Measurements from ENCODE around the gene SHB.

Gene SHB

DNA sequence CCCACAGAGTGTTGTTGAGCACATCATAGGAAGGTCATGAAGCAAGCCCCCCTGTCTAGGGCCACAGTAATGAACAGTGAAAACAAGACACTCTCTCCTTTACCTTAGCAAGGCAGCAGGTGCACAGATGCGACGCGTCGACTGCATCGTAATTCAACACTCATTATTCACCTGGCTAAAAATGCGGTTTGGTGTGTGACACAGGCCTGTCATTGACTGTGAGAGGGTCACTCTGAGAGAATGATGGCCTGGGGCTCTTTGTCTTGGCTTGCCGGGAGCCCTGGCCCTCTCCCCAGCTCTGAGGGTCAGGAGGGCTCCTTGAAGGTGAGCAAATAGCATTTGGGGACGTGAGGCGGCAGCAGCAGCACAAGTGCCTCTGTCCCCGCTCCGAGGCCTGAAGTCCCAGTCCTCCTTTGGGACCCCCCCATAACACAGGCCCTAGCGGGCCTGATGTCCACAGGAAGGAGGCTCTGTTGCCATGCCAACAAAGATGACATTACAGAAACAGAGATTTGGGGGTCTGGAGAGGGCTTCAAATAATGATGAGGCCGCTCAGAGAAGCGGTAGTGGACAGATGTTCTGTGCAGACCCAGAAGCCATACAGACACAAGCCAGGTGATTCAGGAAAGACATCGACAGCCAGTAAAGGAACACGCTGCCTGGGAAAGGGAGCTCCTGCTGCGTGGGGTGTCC is 46.7 kb downstream of the SHB start:
- DNase-seq, result peak; percentile 15 to 51

DNA sequence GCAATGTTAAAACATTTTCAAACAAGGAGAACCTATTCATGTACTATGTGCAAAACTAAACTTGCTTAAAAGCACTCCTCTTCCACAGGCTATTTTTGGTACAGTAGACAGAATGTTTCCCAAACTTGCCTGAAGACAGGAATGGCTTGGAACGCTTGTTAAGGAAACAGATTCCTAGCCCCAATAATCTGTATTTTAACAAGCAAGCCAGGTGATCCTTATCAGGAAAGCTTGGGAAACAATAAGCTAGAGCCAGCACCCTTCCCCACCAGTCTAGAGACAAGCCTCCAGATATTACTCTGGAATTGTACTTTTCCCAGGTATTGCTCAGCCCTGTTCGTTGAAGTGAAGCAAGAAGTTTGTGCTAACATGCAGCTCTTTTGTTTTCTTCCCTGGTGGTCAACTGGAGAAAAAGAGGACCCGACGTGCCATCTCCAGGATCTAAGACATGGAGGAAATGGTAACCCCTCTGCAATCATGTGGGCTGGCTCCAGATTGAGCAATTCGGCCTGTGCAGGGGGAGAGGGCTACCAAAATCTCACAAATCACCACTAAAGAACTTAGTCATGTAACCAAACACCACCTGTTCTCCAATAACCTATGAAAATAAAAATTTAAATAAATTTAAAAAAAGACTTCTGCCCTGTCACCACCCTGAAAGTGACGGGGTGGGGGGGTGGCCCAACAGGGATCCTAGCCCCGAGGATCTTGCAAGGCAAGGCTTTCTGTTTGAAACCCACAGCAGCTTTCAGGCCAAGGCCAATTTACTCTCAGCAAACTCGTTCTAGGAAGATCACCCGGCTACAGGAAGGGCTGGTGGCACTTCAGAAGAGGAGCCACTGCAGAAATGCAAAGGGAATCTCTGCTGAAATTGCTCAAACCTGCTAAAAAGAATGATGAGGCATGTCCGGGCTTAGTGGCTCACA is 48.6 kb downstream of the SHB start:
- no peak for DNase-seq

DNA sequence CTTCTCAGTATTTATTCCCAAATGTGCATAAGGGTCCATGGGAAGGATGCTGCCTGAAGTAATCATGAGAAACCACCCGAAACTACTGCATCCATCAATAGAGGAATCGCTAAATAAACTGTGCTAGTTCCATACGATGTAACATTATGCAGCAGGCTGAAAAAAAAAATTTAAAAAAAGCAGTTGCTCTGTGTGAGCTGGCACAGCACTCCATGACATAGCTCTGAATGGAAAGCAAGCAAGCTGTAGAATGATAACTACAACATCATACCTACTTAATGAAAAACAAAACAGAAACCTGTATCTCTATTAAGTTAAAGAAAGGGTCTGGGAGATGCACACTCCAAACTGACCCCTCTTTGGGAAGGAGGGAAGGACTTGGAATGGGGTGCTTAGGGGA is 49.3 kb downstream of the SHB start:
- no peak for DNase-seq

DNA sequence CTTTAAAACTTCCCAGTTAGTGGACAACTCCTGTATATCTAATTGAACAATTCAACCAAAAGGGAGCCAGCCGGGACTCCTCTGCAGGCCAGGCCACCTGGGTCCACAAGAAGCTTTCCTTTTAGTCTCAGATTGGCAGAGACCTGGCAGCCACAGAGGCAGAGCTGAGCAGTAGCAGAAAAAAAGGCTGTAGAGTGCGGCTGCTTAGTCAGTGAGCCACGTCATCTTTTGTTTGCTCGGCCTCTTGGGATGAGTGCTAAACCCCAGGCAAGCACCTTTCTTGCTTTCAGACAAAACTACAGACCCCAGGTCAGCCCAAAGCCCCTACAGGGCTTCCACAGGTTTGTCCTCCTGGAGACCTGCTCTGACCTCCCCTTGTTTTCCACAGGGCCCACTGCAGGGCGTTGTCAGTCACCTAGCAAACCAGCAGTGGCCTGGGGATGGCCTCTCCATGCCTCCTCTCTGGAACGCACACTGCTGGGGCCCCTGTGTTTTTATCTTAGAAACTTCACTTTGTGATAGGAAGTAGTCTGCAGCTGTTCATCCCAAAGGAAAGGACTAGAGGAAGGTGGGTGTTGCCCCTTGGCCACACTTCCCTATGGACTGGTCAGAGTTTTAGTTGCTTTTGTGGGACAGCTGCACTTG is 49.9 kb downstream of the SHB start:
- peak in 1 of 2 experiments; percentile 15 for DNase-seq

DNA sequence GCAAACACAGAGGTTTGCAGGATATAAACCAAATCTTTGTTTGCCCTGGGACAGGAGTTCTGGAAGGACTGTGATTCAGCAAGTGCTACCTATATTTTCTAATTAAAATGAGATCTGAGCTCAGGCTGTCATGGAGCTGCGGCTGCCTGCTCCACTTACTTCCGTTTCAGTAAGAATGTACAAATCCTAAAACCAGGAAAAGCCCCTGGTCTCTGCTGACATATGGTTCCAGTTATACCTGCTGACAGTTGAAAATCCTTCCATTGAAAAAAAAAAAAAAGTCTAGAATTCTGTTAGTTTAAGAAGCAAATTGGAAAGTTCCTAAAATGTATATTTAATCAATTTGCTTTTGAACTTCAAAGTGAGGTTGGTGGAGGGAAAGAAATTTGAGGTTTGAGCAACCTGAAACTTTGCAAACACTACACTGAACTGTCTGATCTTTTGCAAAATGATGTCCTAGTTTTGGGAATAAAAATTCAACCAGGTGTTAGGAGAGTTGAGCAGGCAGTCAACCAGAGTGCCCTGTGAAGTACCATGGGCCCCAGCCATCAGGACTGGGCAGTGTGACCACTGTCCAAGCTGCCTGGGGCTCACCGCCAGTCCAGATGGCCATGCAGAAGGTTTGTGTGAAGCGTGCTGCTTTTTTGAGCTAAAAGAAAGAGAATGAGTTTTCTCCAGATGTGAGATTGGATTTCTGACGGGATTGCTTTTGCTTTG is 50.6 kb downstream of the SHB start:
- no peak for DNase-seq

DNA sequence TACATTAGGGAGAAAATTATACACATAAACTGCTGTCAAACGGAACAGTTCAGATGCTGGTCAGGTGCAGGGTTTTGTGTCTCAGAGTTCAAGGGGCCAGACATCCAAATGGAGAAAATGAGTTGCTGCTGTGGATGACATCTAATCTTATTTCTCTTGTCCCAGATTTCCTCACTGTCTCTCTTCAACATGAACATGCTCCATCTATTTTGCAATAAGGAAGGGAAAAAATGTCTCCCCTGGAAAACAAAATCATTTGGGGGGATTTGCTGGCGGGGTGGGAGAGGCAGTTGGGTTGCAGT is 51.2 kb downstream of the SHB start:
- no peak for DNase-seq

DNA sequence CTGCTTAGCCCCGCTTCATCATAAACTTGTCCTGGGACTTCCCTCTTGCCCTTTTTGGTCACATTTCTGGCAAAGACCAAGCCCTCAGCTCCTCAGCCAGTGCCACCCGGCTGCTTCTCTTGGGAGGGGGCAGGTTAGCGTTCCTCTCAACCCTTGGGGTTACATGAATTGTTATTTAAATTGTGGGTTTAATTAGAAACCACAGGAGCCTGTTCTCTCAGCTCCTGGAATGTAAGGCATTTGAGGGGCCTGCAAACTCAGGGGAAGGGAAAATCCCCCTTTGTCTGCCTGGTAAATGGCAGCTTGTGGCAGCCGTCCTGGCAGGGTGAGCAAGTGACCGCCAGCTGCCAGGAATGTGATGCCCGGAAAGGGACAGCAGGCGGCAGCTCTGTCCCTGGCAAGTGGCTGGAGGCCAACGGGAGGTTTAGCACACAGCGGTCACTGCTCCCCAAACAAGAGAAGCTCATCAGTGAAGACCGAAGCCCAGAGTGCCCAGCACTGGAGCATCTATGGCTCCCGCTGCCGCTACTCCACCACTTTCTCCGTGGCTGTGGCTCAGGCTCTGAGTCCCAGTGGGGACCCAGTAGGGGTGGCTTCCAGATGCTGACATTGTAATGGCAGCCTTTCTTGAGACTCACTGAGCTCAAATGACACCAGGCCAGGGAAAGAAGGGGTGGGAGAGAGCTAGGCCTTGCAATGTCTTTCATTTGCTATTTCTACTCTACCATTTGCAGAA is 51.7 kb downstream of the SHB start:
- DNase-seq, result no peak

DNA sequence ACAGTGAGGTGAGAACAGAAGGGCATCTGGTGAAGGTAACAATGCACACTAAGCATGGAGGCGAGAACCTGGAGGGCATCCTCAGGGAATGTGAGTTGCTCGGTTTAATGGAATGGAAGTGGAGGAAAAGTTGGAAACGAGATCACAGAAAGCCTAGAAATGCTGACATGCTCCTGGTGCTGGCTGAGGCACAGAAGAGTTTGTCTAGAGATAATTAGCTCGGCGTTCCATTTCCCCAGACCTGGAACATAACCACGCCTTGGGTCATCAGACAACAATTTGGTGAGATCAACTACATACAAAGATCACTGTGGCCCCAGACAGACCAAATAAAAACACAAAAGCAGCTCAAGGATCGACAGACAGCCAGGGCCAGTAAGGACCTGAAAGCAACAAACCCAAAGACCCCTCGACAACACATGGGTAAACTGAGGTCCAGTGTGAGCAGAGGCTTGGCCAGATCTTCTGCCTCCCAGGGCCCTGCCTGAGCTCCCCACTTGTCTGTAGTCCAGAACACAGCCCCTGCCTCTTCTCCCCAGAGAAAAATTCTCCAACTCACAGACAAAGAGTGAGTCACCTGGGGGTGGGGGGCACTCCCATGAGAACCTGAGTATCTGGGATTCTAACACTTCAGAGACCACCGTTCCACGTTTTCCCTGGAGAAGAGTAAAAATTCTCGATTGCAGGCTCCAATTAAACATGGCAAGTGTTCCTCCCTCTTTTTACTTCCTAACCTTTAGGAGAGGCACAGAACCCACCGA is 52.5 kb downstream of the SHB start:
- no peak for DNase-seq

DNA sequence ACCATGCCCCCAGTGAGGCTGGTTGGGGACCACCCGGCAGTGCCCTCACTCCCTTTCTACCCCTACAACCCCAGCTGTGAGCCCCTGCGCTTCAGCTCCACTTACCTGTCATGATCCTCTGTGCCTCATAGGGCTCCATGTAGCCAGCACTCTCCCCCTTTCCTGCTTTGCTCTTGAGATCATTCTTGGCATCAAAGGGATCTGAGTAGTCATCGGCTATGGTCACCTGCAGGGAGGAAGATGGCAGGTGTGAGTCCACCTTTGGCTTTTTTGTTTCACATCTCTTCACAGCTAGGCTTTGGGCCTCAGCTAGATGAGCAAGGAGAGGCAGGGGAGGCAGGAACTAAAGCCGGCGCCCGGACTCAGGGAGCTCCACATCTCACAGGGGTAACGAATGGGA is 53.1 kb downstream of the SHB start:
- DNase-seq, result no peak

DNA sequence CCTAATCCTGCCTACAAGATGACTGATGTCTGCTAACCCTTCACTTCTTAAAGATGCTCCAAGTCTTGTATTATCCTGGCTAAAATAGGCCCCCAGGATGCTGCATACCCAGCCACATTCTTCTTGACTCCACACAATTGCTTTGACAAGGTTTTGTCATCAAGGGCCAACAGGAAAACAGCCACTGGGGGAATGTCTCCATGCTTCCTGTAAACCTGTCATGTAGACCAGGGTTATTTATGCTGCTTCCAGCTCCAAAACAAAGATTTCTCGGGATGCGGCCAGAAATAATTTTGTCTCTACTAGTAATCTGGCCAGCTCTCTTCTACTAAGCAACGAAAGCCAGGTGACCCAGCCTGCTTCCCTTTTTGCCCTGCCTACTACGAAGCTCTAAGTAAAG is 53.8 kb downstream of the SHB start:
- no peak for DNase-seq

DNA sequence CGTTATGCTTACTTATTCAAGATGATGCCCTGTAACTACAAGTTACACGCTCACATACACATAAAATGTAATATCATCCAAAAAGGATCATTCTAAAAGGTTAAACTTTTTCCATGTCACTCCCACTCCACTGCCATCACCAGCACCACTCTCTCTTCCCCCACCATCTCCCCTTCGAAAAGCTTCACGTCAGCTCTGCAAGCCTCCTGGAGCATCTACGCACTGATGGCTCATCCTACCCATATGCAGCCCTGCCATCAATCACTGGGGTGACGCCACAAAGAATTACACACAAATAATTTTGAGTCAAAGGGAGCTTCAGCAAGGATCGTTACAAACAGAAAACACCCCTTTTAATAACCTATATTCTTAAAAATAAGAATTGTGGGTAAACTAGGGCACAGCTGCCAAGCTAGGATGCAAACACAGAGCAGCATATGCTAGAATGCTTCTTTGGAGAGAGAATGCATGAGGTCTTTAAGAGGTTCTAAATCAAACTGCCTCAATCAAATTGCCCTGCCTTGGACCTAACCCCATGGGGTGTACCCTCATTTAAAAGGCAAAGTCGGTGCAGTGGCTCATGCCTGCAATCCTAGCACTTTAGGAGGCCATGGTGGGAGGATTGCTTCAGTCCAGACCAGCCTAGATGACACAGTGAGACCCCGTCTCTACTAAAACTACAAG is 56.1 kb downstream of the SHB start:
- no peak for DNase-seq

DNA sequence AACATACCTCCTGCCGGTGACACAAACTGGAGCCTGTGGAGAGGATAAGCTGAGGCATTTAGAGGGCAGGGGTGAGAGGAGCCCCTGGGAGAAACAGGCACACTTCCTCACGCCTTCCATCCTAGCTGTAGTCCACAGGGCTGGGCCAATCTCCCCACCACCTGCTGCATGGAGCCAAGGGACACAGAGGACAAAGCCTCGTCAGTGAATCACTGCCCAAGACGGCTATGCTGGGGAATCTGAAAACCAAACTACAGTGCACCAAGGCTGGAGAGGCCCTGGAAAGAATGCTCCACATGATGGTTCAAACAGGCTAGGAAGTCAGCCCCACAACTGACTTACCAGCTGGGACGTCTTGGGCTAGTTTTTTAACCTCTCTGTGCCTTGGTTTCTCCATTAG is 57.0 kb downstream of the SHB start:
- DNase-seq, result no peak

DNA sequence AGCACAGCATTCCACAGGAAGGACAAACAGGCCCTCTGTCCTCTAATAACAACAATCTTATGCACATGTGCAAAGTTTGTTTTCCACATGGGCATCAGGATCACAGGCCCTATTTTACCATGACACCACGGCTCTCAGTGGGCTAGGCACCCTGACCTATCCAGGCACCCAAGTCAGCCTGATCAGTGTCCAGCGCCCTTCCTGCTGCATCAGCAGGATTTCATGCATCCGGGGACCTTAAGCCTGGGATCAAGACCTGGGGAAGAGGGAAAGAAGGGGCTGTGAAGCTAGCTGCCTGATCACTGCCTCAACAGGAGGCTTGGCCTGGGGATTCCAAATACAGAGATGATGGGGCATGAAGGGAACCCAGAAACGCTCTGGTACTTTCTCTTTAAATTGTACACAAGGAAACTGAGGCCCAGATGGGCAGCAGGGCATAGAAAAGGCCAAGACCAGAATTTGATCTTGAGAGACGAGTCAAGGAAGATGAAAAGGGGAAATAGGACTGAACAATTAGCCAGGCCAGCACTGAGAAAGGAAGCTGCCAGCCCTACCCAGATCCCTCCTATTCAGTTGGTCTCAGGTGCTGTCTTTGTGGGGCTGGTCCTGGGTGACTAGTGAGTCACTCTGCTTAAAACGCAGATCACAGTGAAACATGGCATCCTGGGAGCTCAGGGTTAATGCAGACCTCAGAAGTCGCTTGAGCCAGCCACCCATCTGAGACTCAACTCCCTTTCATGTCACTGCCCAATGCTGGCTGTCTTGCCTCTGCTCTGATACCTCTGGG is 57.9 kb downstream of the SHB start:
- DNase-seq, result no peak

DNA sequence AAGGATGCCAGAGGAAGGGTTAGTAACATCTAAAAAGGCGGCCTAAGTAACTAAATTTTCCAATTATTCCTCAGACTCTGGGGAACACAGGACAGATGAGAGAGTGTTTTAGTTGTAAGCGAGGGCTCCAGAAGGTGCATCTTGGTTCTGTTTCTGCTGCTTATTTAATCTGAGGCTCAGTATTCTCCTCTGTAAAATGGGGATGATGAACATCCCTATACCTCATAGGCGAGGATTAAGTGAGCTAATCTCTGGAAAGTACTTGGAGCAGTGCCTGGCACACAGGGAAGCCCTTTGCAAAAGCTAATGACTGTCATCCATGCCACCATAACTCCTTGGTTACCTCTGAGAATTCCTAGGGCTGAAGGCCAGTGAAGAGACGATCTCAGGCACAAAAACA is 59.0 kb downstream of the SHB start:
- no peak for DNase-seq

DNA sequence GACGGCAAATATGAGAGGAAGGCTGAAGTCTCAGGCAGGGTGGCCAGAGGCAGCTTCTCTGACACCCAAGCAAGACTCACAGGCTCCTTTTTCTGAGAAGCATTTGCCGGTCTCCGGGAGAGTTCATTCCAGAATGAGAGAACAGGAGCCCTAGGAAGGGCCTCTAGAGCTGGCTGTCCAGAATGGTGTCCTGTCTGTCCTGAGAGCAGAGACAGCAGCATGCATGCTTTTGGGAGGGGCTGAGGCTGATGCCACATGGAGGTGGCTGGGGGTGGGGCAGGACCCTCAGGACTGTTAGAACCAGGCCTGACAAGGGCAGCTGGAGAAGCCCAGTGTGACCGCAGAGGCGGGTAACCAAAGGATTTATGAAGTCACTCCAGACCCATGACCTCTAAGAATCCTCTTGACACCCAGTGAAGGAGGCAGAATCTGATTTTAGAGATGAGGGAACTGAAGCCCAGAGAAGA is 60.0 kb downstream of the SHB start:
- DNase-seq, result no peak

DNA sequence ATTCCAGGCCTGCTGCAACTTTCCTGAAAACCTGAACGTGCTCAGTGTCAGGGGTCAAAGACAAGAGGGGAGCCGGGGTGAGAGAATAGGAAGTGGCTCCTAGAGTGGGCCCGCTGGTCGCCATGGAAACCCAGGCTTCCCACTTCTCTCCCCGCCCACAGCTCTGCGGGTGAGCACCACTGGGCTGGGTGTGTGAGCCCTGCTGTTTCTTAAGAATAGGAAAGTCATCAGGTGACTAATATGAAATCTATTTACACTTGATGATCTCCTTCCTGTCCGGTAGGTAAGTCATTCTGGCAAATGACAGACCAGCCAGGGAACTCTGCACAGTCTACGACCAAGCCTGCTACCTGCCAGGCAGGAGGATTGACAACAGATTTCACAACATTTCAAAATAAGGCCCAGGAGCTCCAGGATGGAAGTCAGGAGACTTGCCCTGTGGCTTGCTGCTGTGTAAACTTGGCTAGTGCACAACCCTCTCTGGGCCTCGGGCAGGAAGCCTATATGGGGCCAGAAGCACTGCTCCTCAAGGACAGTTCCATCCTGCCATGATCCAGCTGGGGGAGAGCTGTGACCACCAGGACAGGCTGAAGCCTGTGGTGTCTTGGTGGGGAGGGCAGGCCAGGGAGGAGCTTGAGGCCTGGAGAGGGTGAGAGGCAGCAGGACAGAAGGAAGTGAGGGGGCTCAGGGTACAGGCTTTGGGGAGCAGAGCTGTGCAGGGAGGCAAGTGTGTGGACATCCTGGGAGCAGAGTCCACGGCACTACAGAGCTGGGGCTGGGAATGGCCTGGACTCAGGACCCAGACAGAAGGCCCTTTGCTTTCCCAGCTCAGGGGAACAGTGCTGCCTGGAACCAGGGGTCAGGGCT is 60.6 kb downstream of the SHB start:
- peak in 1 of 2 experiments; percentile 37 for DNase-seq

DNA sequence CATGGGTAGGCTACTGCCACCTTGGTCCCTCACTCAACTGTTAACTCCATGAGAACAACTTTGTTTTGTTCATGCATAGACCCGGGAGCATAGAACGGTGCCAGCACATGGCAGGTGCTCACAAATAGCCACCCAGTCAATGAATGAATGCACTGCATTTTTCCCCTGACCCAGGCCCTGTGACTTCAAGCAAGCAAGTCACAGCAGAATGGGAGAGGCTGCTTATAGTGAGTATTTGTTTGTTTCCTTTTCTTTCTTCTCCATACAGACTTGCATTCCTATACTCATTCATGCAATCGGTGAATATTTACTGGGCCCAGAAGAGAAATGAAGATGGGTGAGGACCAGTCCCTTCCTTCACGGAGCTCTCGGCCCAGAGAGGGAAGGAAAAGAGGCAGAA is 62.0 kb downstream of the SHB start:
- no peak for DNase-seq

DNA sequence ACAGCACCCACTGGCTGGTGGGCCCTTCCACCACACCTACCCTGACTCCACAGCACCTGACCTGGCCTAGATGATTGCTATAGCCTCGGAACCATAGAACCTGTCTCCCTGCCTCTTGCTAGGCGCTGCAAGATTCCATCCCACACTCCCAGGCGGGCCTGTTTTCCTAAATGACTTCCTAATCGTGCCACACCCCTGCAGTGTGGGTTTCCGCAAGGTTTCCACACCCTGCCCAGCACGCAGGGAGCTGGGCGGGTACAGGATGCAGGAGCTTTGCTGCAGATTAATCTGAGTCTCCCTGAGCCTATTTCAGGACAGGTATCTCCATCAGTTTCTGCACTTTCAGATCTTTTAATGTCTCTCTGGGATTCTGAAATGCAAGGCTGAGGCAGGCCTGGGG is 62.9 kb downstream of the SHB start:
- DNase-seq, result no peak
